HEK293 (cell line): ENCODE measurements around the gene NABP2.

ENCODE experiments used
- CTCF ChIA-PET: fragments of 350-600 bp; formaldehyde crosslinking; extraction: SDS; loops from one replicate; lab custom pipeline; 2021; ENCODE audit warnings: antibody characterized with exemption; lab: Yijun Ruan, JAX
- POLR2A ChIA-PET: fragments of 300-600 bp; formaldehyde crosslinking; extraction: SDS; loops from one replicate; lab custom pipeline; 2020; ENCODE audit warnings: antibody characterized with exemption, inconsistent platforms; lab: Yijun Ruan, JAX
- H3K27ac ChIP-seq: fragments of 200-500 bp; sonication (Bioruptor generic); 2 replicates; pipeline ENCODE4 v1.5.1; 2014; ENCODE audit warnings: low read depth, low read length, control low read depth, inconsistent platforms; ENCODE audit errors: extremely low read depth
- H3K36me3 ChIP-seq, 2 experiments: fragments of 200-500 bp in 1 of 2; sonication (Bioruptor generic) in 1 of 2; 1 replicate in 1 of 2; 2 replicates in 1 of 2; pipeline ENCODE4 v1.5.1; 2014 to 2017; ENCODE audit warnings: inconsistent platforms in 2 of 2, low read length in 2 of 2; ENCODE audit not compliant: control insufficient read depth in 2 of 2, insufficient read depth in 1 of 2
- H3K4me1 ChIP-seq: fragments of 200-500 bp; sonication (Bioruptor generic); 2 replicates; pipeline ENCODE4 v1.5.1; 2014; ENCODE audit warnings: mild to moderate bottlenecking, low read length, inconsistent platforms; ENCODE audit not compliant: control insufficient read depth, insufficient read depth
- H3K4me3 ChIP-seq: 2 replicates; pipeline ENCODE4 v1.5.1; 2011; ENCODE audit warnings: low read depth, mild to moderate bottlenecking, control low read depth, low read length, moderate library complexity
- H3K9me3 ChIP-seq: fragments of 200-500 bp; sonication (Bioruptor generic); 2 replicates; pipeline ENCODE4 v1.5.1; 2014; ENCODE audit warnings: low read depth, low read length, inconsistent platforms; ENCODE audit not compliant: control insufficient read depth, insufficient read depth
- HOXC10 ChIP-seq: sonication (generic); formaldehyde crosslinking; IDR thresholded peaks from 2 replicates; pipeline ENCODE4 v1.8.1; 2023; ENCODE audit warnings: mild to moderate bottlenecking, missing genetic modification reagents
- KLF16 ChIP-seq: fragments of 450-650 bp; formaldehyde crosslinking; IDR thresholded peaks from 2 replicates; pipeline ENCODE4 v1.5.1; 2017; ENCODE audit warnings: missing biosample characterization, missing genetic modification characterization
- PRDM1 ChIP-seq: fragments of 450-650 bp; formaldehyde crosslinking; IDR thresholded peaks from 2 replicates; pipeline ENCODE4; 2016; ENCODE audit warnings: missing biosample characterization, missing genetic modification characterization
- SCRT1 ChIP-seq: fragments of 450-650 bp; formaldehyde crosslinking; IDR thresholded peaks from 2 replicates; pipeline ENCODE4 v1.5.1; 2016; ENCODE audit warnings: missing biosample characterization, missing genetic modification characterization, borderline replicate concordance
- SCRT2 ChIP-seq: fragments of 450-650 bp; formaldehyde crosslinking; IDR thresholded peaks from 2 replicates; pipeline ENCODE4 v1.5.1; 2016; ENCODE audit warnings: missing biosample characterization, missing genetic modification characterization
- SP2 ChIP-seq: fragments of 450-650 bp; formaldehyde crosslinking; IDR thresholded peaks from 2 replicates; pipeline ENCODE4 v1.5.1; 2016; ENCODE audit warnings: missing biosample characterization, missing genetic modification characterization
- ZBTB17 ChIP-seq: fragments of 450-650 bp; formaldehyde crosslinking; IDR thresholded peaks from 2 replicates; pipeline ENCODE4 v1.5.1; 2016; ENCODE audit warnings: missing biosample characterization, missing genetic modification characterization
- ZNF155 ChIP-seq: fragments of 450-650 bp; formaldehyde crosslinking; IDR thresholded peaks from 2 replicates; pipeline ENCODE4 v1.5.1; 2016; ENCODE audit warnings: missing biosample characterization, missing genetic modification characterization
- ZNF37A ChIP-seq: fragments of 450-650 bp; IDR thresholded peaks from 2 replicates; pipeline ENCODE4 v1.5.1; 2018; ENCODE audit warnings: missing biosample characterization, missing genetic modification characterization
- ZNF560 ChIP-seq: fragments of 450-650 bp; formaldehyde crosslinking; IDR thresholded peaks from 2 replicates; pipeline ENCODE4 v1.5.1; 2017; ENCODE audit warnings: missing biosample characterization, missing genetic modification characterization, borderline replicate concordance
- ZNF596 ChIP-seq: fragments of 450-650 bp; IDR thresholded peaks from 2 replicates; pipeline ENCODE4 v1.5.0; 2018; ENCODE audit warnings: missing biosample characterization, mild to moderate bottlenecking, missing genetic modification characterization, moderate library complexity
- ZNF600 ChIP-seq: fragments of 450-650 bp; formaldehyde crosslinking; IDR thresholded peaks from 2 replicates; pipeline ENCODE4 v1.5.1; 2016; ENCODE audit warnings: missing biosample characterization, missing genetic modification characterization
- ZNF623 ChIP-seq: fragments of 450-650 bp; formaldehyde crosslinking; IDR thresholded peaks from 2 replicates; pipeline ENCODE4 v1.5.1; 2016; ENCODE audit warnings: missing biosample characterization, missing genetic modification characterization
- ZNF654 ChIP-seq: fragments of 450-650 bp; formaldehyde crosslinking; IDR thresholded peaks from 2 replicates; pipeline ENCODE4 v1.5.1; 2016; ENCODE audit warnings: low read depth, missing biosample characterization, missing genetic modification characterization
- ZNF664 ChIP-seq: fragments of 450-650 bp; formaldehyde crosslinking; IDR thresholded peaks from 2 replicates; pipeline ENCODE4 v1.5.1; 2016; ENCODE audit warnings: missing biosample characterization, missing genetic modification characterization
- ZNF76 ChIP-seq: fragments of 450-650 bp; formaldehyde crosslinking; IDR thresholded peaks from 2 replicates; pipeline ENCODE4; 2016; ENCODE audit warnings: low read depth, missing biosample characterization, missing genetic modification characterization, borderline replicate concordance
- ZNF768 ChIP-seq: fragments of 450-650 bp; formaldehyde crosslinking; IDR thresholded peaks from 2 replicates; pipeline ENCODE4 v1.5.1; 2018; ENCODE audit warnings: missing biosample characterization, mild to moderate bottlenecking, missing genetic modification characterization
- ZNF830 ChIP-seq: fragments of 450-650 bp; IDR thresholded peaks from 2 replicates; pipeline ENCODE4 v1.5.0; 2018; ENCODE audit warnings: missing biosample characterization, missing genetic modification characterization, low read depth, mild to moderate bottlenecking, moderate library complexity
- ZNF843 ChIP-seq: fragments of 450-650 bp; formaldehyde crosslinking; IDR thresholded peaks from 2 replicates; pipeline ENCODE4 v1.5.1; 2016; ENCODE audit warnings: missing biosample characterization, missing genetic modification characterization
- ZSCAN30 ChIP-seq: fragments of 450-650 bp; IDR thresholded peaks from 2 replicates; pipeline ENCODE4 v1.5.1; 2018; ENCODE audit warnings: missing biosample characterization, mild to moderate bottlenecking, missing genetic modification characterization, moderate library complexity
- TF ChIP-seq, protein P1 (sequence below): fragments of 450-650 bp; formaldehyde crosslinking; IDR thresholded peaks from 2 replicates; pipeline ENCODE4 v1.5.1; 2016; ENCODE audit warnings: missing biosample characterization, missing genetic modification characterization
- TF ChIP-seq, protein P2 (sequence below): fragments of 450-650 bp; formaldehyde crosslinking; IDR thresholded peaks from 2 replicates; pipeline ENCODE4 v1.5.1; 2017; ENCODE audit warnings: missing biosample characterization, missing genetic modification characterization

NABP2 gene

DNA sequence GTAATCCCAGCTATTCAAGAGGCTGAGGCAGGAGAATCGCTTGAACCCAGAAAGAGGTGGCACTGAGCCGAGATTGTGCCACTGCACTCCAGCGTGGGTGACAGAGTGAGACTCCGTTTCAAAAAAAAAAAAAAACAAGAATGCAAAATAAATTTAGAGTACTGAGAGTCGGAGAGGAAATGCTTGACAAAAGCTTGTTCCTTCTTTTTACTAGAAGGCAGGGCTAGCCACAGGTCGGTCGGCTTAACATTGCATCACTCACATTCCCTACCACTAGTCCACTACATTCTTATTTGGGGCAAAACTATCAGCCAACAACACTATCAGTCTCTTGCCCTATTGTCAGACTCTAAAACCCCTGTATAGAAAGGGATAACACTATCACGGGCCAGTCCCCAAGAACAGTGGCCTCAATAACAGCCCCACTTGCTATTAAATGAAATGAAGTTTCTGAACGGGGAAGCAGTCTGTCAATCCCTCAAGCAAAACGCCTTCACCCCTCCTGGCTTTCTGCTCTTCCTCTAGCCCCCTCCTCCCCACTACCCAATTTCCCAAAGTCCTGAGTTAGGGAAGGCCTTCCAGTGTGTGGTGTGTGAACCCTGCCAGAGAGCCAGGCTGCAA, 3.4 kb upstream of the NABP2 start:
- H3K4me3 ChIP-seq: peak overlapping the region; percentile 77
- no peaks in the 10 kb centered on the region for H3K9me3 ChIP-seq
- peaks cover 12% of the 10 kb centered on the region; the same call in 1 of the 2 replicates for H3K4me1 ChIP-seq
- POLR2A ChIA-PET: interaction anchor here (0.7 to 3.6 kb wide), 16 partner anchors 9 to 268 kb away, joined by 3 to 59 read pairs (median 13); partner anchors contain the start of genes ANKRD52, COQ10A, MYL6 and PA2G4
- CTCF ChIA-PET: interaction anchor here (0.7 to 5.3 kb wide), 9 partner anchors 9 to 101 kb away, joined by 3 to 73 read pairs (median 9); partner anchors contain the start of genes ANKRD52, SMARCC2 and ZC3H10
- H3K36me3 ChIP-seq: peaks cover 1 to 17% of the 10 kb centered on the region in 2 experiments; a peak in 2 of 3 replicates
- H3K27ac ChIP-seq: peak overlapping the region; percentile 83
- TF ChIP-seq ZNF76 (tag by site-specific recombination) (no peak), ZBTB17 (tag by site-specific recombination) (no peak; the same call in 1 of the 2 replicates), KLF16 (tag by site-specific recombination) (no peak), SP2 (tag by site-specific recombination) (no peak), ZNF623 (tag by site-specific recombination) (no peak), ZNF596 (tag by site-specific recombination) (no peak), ZSCAN30 (tag by site-specific recombination) (no peak), PRDM1 (tag by site-specific recombination) (peak; percentile 59), ZNF654 (tag by site-specific recombination) (no peak), ZNF37A (tag by site-specific recombination) (no peak), ZNF664 (tag by site-specific recombination) (no peak), HOXC10 (CRISPR knock-in tag) (no peak), SCRT1 (tag by site-specific recombination) (peak; percentile 81), ZNF843 (tag by site-specific recombination) (0 out of 2 replicates have a peak, but pooled peaks have one; percentile 3), ZNF560 (tag by site-specific recombination) (no peak), SCRT2 (tag by site-specific recombination) (peak; percentile 88), ZNF830 (tag by site-specific recombination) (no peak), ZNF600 (tag by site-specific recombination) (peak; percentile 97), ZNF768 (tag by site-specific recombination) (no peak), ZNF155 (tag by site-specific recombination) (no peak)
- TF ChIP-seq, protein P1, sequence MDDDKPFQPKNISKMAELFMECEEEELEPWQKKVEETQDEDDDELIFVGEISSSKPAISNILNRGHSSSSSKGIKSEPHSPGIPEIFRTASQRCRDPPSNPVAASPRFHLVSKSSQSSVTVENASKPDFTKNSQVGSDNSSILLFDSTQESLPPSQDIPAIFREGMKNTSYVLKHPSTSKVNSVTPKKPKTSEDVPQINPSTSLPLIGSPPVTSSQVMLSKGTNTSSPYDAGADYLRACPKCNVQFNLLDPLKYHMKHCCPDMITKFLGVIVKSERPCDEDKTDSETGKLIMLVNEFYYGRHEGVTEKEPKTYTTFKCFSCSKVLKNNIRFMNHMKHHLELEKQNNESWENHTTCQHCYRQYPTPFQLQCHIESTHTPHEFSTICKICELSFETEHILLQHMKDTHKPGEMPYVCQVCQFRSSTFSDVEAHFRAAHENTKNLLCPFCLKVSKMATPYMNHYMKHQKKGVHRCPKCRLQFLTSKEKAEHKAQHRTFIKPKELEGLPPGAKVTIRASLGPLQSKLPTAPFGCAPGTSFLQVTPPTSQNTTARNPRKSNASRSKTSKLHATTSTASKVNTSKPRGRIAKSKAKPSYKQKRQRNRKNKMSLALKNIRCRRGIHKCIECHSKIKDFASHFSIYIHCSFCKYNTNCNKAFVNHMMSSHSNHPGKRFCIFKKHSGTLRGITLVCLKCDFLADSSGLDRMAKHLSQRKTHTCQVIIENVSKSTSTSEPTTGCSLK (tag by site-specific recombination): no peak
- TF ChIP-seq, protein P2, sequence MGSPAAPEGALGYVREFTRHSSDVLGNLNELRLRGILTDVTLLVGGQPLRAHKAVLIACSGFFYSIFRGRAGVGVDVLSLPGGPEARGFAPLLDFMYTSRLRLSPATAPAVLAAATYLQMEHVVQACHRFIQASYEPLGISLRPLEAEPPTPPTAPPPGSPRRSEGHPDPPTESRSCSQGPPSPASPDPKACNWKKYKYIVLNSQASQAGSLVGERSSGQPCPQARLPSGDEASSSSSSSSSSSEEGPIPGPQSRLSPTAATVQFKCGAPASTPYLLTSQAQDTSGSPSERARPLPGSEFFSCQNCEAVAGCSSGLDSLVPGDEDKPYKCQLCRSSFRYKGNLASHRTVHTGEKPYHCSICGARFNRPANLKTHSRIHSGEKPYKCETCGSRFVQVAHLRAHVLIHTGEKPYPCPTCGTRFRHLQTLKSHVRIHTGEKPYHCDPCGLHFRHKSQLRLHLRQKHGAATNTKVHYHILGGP (tag by site-specific recombination): 0 out of 2 replicates have a peak, but pooled peaks have one; percentile 16
